ENCODE results near the gene GRIN1. TPM values are rescaled to one million over a fixed set of nuclear protein-coding genes. Genes with fewer than 3 reads are reported as not detected.

GRIN1 gene
- total and polyA plus RNA-seq, 4 donors = 0.06 to 0.51 (median 0.34) TPM

DNA sequence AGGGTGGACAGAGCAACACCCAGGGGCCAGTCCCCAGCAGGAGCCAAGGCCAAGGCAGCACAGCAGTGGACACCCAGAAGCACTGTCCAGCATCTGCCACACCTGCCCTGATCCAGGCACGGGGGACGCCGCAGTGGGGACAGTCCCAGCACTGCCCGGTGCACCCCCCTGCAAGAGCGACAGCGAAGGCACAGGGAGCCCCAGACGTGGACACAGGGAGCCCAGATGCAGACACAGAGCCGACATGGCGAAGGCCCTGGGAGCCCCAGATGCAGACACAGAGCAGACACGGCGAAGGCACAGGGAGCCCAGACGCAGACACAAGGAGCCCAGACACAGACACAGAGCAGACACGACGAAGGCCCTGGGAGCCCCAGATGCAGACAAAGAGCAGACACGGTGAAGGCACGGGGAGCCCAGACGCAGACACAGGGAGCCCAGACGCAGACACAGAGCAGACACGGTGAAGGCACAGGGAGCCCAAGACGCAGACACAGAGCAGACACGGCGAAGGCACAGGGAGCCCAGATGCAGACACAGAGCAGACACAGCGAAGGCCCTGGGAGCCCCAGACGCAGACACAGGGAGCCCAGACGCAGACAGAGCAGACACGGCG, 45.1 kb downstream of the GRIN1 start:
- TF ChIP-seq, protein P1, sequence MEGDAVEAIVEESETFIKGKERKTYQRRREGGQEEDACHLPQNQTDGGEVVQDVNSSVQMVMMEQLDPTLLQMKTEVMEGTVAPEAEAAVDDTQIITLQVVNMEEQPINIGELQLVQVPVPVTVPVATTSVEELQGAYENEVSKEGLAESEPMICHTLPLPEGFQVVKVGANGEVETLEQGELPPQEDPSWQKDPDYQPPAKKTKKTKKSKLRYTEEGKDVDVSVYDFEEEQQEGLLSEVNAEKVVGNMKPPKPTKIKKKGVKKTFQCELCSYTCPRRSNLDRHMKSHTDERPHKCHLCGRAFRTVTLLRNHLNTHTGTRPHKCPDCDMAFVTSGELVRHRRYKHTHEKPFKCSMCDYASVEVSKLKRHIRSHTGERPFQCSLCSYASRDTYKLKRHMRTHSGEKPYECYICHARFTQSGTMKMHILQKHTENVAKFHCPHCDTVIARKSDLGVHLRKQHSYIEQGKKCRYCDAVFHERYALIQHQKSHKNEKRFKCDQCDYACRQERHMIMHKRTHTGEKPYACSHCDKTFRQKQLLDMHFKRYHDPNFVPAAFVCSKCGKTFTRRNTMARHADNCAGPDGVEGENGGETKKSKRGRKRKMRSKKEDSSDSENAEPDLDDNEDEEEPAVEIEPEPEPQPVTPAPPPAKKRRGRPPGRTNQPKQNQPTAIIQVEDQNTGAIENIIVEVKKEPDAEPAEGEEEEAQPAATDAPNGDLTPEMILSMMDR (IDR thresholded peaks at IDR 0.05; ENCODE audit: control extremely low read depth, extremely low read depth) = no peak
- no peaks in the 10 kb centered on the region for H3K27me3 ChIP-seq (ENCODE audit: control insufficient read depth in 3 of 3, insufficient read depth in 3 of 3, low read length in 2 of 3)
- H3K9ac ChIP-seq (ENCODE audit: insufficient read depth in 1 of 2, low read length in 2 of 2) = no peak overlapping the region
- peaks cover 8 to 72% (median 32%) of the 10 kb centered on the region in 4 donors for H3K36me3 ChIP-seq (ENCODE audit: control insufficient read depth in 4 of 4, insufficient read depth in 4 of 4, low read length in 4 of 4)
- ATAC-seq (ENCODE audit: insufficient read depth, low FRiP score) (no peak), DNase-seq (no peak)
- H3K4me3 ChIP-seq = no peak overlapping the region
- peaks cover 3 to 23% (median 11%) of the 10 kb centered on the region in 5 donors for H3K4me1 ChIP-seq (ENCODE audit: control insufficient read depth in 5 of 5, insufficient read depth in 5 of 5, low read length in 5 of 5)
- H3K27ac ChIP-seq (ENCODE audit: low read depth in 1 of 2, low read length in 1 of 2) = no peak overlapping the region
- WGBS, 2 donors = 96 to 98% methylated on average over 27 of the region's 27 CpGs
- peaks cover 0 to 2% (median 0%) of the 10 kb centered on the region in 4 donors for H3K9me3 ChIP-seq (ENCODE audit: control insufficient read depth in 4 of 4, insufficient read depth in 3 of 4, low read length in 3 of 4)

DNA sequence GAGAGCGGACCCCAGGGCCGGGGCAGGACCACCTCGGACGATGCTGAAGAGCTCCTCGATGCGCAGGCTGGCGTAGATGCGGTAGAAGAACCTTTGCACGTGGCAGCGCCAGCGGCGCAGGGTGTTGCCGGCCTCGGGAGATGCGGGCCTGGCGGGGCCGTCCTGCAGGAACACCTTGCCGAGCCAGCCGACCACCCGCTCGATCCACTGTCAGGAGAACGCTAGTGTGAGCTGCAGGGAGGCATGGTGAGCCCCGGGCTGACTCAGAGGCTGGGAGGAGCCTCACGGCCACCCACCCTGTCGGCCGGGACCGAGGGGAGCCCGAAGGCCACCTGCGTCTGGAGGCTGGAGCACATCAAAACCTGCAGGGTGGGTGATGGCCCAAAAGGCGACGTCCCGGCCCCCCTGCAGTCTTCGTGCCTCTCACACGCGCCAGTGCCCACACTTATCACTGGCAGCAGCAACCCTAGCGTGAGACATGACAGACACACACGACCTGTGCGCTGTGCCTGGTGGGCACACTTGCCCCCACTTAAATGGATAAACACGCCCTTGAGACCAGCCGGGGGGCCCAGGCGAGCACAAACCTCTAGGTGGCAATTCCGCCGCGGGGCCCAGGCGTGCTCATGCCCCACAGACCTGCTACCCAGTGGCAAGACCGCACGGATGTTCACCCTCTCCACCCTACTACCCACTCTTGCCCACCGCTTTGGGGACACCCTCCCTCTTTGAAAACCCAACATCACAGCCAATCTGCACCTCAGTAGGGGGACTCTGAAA, 46.1 kb downstream of the GRIN1 start:
- H3K9ac ChIP-seq (ENCODE audit: insufficient read depth in 1 of 2, low read length in 2 of 2) = no peak overlapping the region
- no peak overlapping the region for H3K4me3 ChIP-seq
- peaks cover 11 to 32% (median 20%) of the 10 kb centered on the region in 5 donors for H3K4me1 ChIP-seq (ENCODE audit: control insufficient read depth in 5 of 5, insufficient read depth in 5 of 5, low read length in 5 of 5)
- no peaks in the 10 kb centered on the region for H3K27me3 ChIP-seq (ENCODE audit: control insufficient read depth in 3 of 3, insufficient read depth in 3 of 3, low read length in 2 of 3)
- ATAC-seq (ENCODE audit: insufficient read depth, low FRiP score) (no peak), DNase-seq (no peak)
- TF ChIP-seq, protein P1 (IDR thresholded peaks at IDR 0.05; ENCODE audit: control extremely low read depth, extremely low read depth) = no peak
- peaks cover 0 to 2% (median 0%) of the 10 kb centered on the region in 4 donors for H3K9me3 ChIP-seq (ENCODE audit: control insufficient read depth in 4 of 4, insufficient read depth in 3 of 4, low read length in 3 of 4)
- no peak overlapping the region for H3K27ac ChIP-seq (ENCODE audit: low read depth in 1 of 2, low read length in 1 of 2)
- WGBS, 2 donors = 94 to 95% methylated on average over 48 of the region's 48 CpGs
- H3K36me3 ChIP-seq (ENCODE audit: control insufficient read depth in 4 of 4, insufficient read depth in 4 of 4, low read length in 4 of 4) = peaks cover 8 to 66% (median 32%) of the 10 kb centered on the region in 4 donors

DNA sequence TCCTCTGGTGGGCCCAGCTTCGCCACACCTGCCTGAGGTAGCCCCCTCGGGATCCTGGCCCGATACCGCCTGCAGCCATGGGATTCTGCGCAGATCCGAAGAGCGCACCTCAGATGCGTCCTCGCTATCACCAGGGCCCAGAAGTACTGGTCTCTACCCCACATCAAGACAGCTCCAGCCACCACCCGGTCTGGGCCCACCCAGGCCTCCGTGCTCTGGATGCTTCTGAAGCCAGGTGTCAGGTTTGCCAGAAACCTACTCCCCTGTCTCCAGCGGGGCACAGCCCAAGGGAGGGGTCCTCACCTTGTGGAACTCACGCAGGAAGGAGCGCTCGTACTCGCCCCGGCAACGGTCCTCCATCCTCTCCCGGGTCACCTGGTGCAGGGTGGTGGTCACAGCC, 47.0 kb downstream of the GRIN1 start:
- Histone ChIP-seq H3K9me3 (ENCODE audit: control insufficient read depth in 4 of 4, insufficient read depth in 3 of 4, low read length in 3 of 4) (peaks cover 0 to 2% (median 0%) of the 10 kb centered on the region in 4 donors), H3K27ac (ENCODE audit: low read depth in 1 of 2, low read length in 1 of 2) (no peak overlapping the region), H3K4me3 (no peak overlapping the region), H3K27me3 (ENCODE audit: control insufficient read depth in 3 of 3, insufficient read depth in 3 of 3, low read length in 2 of 3) (no peaks in the 10 kb centered on the region), H3K36me3 (ENCODE audit: control insufficient read depth in 4 of 4, insufficient read depth in 4 of 4, low read length in 4 of 4) (peaks cover 8 to 65% (median 33%) of the 10 kb centered on the region in 4 donors), H3K4me1 (ENCODE audit: control insufficient read depth in 5 of 5, insufficient read depth in 5 of 5, low read length in 5 of 5) (peaks cover 14 to 37% (median 20%) of the 10 kb centered on the region in 5 donors), H3K9ac (ENCODE audit: insufficient read depth in 1 of 2, low read length in 2 of 2) (no peak overlapping the region)
- ATAC-seq (ENCODE audit: insufficient read depth, low FRiP score) (no peak), DNase-seq (no peak)
- WGBS, 2 donors = 96% methylated on average over 19 of the region's 19 CpGs
- TF ChIP-seq, protein P1 (IDR thresholded peaks at IDR 0.05; ENCODE audit: control extremely low read depth, extremely low read depth) = no peak
